ENCODE results near the gene SPIRE2.
"Not testable (repeated sequence)": the region's sequence is repeated elsewhere in the genome, so short reads cannot be mapped to it uniquely, and the experiment has no call there.

SPIRE2 gene

DNA sequence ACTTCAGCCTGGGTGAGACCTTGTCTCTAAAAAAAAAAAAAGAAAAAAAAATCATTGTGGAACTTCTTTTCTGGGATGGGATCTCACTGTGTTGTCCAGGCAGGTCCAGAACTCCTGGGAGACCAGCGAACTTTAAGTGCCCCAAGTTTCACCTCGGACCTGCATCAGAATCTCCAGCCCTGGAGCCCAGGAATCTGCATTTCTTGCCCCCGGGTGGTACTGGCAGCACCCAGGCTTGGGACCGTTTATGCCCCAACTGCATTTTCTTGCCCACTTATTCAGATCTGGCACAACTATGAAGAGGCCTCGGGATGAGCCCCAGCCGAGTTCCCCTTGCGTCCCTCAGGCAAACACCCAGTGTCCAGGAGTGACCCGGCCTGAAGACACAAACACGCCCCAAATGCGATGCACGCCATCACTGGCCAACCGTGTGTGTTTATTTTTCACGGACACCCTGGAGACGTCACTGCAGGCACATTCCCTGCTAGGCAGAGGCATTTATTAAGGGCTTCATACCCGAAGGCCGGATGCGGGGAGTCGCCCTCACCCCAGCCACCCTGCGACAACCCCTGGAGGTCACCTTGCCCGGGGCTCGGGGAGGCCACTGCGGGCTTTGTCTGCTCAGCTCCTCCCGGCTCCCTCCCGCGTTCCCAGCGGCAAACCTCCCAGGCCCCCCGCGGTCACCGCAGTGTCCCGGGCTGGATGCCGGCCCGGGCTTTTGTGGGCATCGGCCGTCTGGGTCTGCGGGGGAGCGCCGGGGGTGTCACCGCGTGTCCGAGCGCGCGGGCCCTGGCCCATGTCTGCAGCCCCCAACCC is 684 bp upstream of the SPIRE2 start:
- TF ChIP-seq, protein P1, sequence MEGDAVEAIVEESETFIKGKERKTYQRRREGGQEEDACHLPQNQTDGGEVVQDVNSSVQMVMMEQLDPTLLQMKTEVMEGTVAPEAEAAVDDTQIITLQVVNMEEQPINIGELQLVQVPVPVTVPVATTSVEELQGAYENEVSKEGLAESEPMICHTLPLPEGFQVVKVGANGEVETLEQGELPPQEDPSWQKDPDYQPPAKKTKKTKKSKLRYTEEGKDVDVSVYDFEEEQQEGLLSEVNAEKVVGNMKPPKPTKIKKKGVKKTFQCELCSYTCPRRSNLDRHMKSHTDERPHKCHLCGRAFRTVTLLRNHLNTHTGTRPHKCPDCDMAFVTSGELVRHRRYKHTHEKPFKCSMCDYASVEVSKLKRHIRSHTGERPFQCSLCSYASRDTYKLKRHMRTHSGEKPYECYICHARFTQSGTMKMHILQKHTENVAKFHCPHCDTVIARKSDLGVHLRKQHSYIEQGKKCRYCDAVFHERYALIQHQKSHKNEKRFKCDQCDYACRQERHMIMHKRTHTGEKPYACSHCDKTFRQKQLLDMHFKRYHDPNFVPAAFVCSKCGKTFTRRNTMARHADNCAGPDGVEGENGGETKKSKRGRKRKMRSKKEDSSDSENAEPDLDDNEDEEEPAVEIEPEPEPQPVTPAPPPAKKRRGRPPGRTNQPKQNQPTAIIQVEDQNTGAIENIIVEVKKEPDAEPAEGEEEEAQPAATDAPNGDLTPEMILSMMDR (IDR thresholded peaks at IDR 0.05; ENCODE audit: low read depth, low read length), result no peak
- H3K27me3 ChIP-seq (ENCODE audit: insufficient read depth, low read depth, severe bottlenecking), result no peaks in the 10 kb centered on the region
- peak overlapping the region; percentile 46 for H3K4me3 ChIP-seq (ENCODE audit: low read depth, low read length)
- no peaks in the 10 kb centered on the region for H3K36me3 ChIP-seq
- peak; percentile 27 for DNase-seq
- H3K27ac ChIP-seq, result peak overlapping the region; percentile 74
- no peaks in the 10 kb centered on the region for H3K9me3 ChIP-seq (ENCODE audit: severe bottlenecking)

DNA sequence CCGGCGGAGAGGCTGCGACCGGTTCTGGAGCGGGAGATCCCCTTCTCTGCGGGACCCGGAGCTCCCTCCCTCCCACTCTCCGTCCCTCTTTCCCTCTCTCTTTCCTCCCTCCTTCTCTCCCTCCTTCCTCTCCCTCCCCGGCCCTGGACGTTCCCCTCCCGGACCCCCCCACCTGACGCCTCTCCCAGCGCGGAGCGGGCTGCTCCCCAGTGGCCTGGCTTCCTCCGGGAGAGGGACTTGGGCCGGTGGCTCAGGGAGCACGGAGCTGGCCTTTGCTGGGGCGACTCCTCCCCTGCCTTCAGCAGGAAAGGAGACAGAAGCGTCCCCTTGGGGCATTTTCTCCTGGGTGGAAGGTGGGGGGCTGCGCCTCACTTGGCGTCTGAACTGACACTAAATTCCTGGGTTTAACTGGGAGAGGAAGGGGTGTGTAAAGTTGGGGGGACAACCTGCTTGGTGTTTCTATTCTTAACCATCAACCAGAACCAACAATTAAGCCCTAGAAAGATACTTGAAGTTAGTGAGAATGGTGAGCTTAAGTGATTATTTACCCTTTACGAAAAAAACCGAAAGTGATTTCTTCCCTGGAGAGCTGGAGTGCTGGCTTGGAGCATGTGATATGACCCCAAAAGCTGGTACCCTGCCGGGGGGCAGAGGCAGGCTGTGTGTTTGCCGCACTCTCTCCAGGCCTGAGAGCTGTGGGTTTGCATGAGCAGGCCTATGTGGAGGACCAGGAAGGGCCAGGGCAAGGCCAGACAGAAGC is 775 bp downstream of the SPIRE2 start:
- Histone ChIP-seq H3K36me3 (no peaks in the 10 kb centered on the region; the same call in 1 of the 2 replicates), H3K4me3 (ENCODE audit: low read depth, low read length) (peak overlapping the region; percentile 66), H3K9me3 (ENCODE audit: severe bottlenecking) (no peaks in the 10 kb centered on the region), H3K27ac (peak overlapping the region; percentile 72), H3K27me3 (ENCODE audit: insufficient read depth, low read depth, severe bottlenecking) (no peaks in the 10 kb centered on the region)
- DNase-seq, result no peak
- TF ChIP-seq, protein P1 (IDR thresholded peaks at IDR 0.05; ENCODE audit: low read depth, low read length), result no peak

DNA sequence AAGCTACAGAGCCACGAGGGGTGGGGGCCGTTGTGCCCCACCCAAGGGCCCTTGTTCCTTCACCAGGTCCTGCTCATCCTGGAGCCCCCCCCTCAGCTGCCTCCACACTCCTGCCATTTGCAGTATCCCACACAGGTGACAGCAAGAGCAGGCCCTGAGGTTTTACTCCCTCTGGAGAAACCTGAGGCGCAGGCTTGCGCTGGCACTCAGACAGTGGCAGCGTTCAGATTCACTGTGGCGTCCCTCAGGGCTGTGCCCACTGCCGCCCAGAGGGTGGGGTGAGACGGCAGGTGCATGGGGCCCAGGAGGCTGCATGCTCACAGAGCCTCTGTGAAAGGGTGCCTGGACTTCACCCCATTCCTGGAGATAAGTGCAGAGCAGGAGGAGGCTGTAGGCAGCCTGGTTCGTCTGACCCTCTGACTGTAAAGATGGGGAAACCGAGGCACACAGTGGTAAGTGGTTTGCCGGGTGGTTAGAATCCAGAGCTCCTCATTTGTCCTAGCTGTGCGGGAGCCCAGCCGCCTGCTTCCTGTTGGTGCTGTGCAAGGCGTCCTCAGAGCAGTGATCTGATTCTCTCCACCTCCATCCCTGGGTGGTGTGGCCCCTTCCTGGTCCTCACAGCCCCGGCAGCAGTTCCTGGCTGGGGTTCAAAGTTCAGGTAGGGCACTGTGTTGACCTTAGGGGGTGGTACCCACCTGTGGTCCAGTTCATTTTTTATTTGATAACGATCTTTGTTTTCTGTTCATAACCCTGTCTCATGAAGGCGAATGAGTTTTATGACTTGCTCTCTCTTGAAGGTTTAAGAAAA is 1.6 kb downstream of the SPIRE2 start:
- no peaks in the 10 kb centered on the region; the same call in 1 of the 2 replicates for H3K36me3 ChIP-seq
- H3K4me3 ChIP-seq (ENCODE audit: low read depth, low read length), result no peak overlapping the region
- DNase-seq, result no peak
- no peak overlapping the region for H3K27ac ChIP-seq
- TF ChIP-seq, protein P1 (IDR thresholded peaks at IDR 0.05; ENCODE audit: low read depth, low read length), result no peak
- H3K27me3 ChIP-seq (ENCODE audit: insufficient read depth, low read depth, severe bottlenecking), result no peaks in the 10 kb centered on the region
- no peaks in the 10 kb centered on the region for H3K9me3 ChIP-seq (ENCODE audit: severe bottlenecking)

DNA sequence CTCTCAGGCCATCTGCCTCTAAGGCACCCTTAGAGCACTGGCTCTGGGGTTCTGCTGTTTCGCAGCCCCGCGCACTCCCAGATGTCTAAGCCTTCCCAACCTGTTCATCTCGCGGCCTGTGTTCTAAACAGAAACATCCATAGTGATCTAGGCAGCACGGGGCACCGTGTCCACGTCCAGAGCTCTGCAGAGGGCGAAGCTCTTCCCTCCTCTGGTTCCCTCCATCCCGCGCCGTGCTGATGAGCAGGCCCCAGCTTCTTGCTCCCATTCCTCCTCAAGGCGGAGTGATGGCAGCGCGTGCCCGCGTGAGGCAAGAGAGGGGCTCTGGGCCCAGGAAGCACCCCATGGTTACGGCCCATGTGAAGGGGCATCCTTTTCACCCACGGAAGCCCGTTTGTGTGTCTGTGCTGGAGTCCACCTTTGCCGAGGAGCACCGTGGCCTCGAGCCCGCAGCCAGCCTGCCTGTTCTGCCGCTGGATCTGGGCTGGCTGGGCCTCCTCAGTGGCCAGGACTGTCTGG is 3.6 kb downstream of the SPIRE2 start:
- Histone ChIP-seq H3K27me3 (ENCODE audit: insufficient read depth, low read depth, severe bottlenecking) (no peaks in the 10 kb centered on the region), H3K4me3 (ENCODE audit: low read depth, low read length) (no peak overlapping the region), H3K27ac (no peak overlapping the region), H3K9me3 (ENCODE audit: severe bottlenecking) (no peaks in the 10 kb centered on the region), H3K36me3 (peaks cover 7% of the 10 kb centered on the region)
- TF ChIP-seq, protein P1 (IDR thresholded peaks at IDR 0.05; ENCODE audit: low read depth, low read length), result no peak
- DNase-seq, result no peak

DNA sequence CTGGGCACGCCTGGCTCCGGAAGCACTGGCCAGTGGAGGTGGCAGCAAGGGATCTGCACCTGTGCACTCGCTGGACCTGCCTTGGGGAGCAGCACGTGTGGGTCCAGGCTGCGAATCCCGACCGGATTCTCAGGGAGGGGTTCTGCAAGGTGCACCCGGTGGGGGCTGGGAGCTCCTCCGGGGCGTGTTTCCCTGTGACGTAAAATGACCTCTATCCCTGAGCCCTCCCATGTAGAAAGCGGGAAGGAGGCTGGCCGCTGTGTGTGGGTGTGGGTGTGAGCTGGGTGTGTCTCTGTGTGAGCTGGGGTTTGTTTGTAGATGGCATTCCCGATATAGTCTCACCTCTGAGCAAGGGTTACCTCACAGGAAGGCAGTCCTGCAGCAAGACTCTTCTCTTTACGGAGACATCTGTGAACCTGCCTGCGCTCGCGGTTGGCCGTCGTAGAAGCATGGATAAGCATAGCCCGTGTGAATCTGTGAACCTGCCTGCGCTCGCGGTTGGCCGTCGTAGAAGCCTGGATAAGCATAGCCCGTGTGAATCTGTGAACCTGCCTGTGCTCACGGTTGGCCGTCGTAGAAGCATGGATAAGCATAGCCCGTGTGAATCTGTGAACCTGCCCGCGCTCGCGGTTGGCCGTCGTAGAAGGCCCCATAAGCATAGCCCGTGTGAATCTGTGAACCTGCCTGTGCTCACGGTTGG is 5.5 kb downstream of the SPIRE2 start:
- H3K36me3 ChIP-seq; H3K27ac ChIP-seq; DNase-seq; H3K27me3 ChIP-seq (ENCODE audit: insufficient read depth, low read depth, severe bottlenecking); H3K4me3 ChIP-seq (ENCODE audit: low read depth, low read length); H3K9me3 ChIP-seq (ENCODE audit: severe bottlenecking): not testable (repeated sequence)

DNA sequence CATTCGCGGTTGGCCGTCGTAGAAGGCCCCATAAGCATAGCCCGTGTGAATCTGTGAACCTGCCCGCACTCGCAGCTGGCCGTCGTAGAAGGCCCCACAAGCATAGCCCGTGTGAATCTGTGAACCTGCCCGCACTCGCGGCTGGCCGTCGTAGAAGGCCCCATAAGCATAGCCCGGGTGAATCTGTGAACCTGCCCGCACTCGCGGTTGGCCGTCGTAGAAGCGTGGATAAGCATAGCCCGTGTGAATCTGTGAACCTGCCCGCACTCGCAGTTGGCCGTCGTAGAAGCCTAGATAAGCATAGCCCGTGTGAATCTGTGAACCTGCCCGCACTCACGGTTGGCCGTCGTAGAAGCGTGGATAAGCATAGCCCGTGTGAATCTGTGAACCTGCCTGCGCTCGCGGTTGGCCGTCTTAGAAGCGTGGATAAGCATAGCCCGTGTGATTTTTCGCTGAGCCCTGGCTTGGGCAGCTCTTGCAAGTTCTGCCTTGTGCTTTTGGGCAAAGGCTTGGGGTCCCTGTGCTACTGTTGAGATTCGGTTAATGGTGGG is 6.6 kb downstream of the SPIRE2 start:
- DNase-seq; H3K27me3 ChIP-seq (ENCODE audit: insufficient read depth, low read depth, severe bottlenecking); H3K27ac ChIP-seq; H3K9me3 ChIP-seq (ENCODE audit: severe bottlenecking); H3K36me3 ChIP-seq; H3K4me3 ChIP-seq (ENCODE audit: low read depth, low read length): not testable (repeated sequence)

DNA sequence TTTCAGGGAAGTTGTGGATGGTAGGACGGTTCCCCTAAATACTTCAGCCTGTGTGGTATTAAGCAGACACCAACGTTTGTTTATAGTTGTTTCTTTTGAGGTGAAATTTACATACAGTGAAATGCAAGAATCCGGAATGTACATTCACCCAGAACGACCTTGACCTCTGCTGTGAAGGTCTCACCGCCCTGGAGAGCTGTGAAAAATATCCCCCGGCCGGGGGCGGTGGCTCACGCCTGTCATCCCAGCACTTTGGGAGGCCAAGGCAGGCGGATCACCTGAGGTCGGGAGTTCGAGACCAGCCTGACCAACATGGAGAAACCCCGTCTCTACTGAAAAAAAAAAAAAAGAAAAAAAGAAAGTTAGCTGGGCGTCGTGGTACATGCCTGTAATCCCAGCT is 8.2 kb downstream of the SPIRE2 start:
- H3K9me3 ChIP-seq (ENCODE audit: severe bottlenecking); DNase-seq; H3K4me3 ChIP-seq (ENCODE audit: low read depth, low read length); H3K36me3 ChIP-seq; H3K27ac ChIP-seq; H3K27me3 ChIP-seq (ENCODE audit: insufficient read depth, low read depth, severe bottlenecking): not testable (repeated sequence)
